MCF 10A (cell line): ENCODE measurements around the gene IL1F10. TPM values are rescaled to one million over a fixed set of nuclear protein-coding genes. Genes with fewer than 3 reads are reported as not detected.

ENCODE experiments used
- BruUV-seq: library from RNA; stranded (reverse); fragments of 400-500 nt; replicated peaks from 2 replicates; lab custom pipeline; 2021; lab: Mats Ljungman, UMichigan
- CTCF ChIA-PET: fragments of 300-600 bp; sonication (Branson Sonifier 250); formaldehyde crosslinking; extraction: SDS; loops from one replicate; lab custom pipeline; 2021; ENCODE audit warnings: antibody characterized with exemption, inconsistent platforms; lab: Yijun Ruan, JAX
- POLR2A ChIA-PET: fragments of 300-600, 350-650 bp; sonication (Branson Sonifier 250); formaldehyde crosslinking; extraction: SDS; loops from one replicate; lab custom pipeline; 2020; ENCODE audit warnings: antibody characterized with exemption, inconsistent platforms; lab: Yijun Ruan, JAX
- DNase-seq: peaks from one replicate; pipeline ENCODE4 v3.0.0-alpha.2; 2018; ENCODE audit not compliant: unreplicated experiment
- H3K27ac Mint-ChIP-seq: one replicate; pipeline ENCODE4 v1.8.0; 2022; ENCODE audit warnings: mild to moderate bottlenecking, low read depth, mixed read lengths; ENCODE audit not compliant: unreplicated experiment
- H3K27me3 Mint-ChIP-seq: one replicate; pipeline ENCODE4 v1.8.0; 2022; ENCODE audit warnings: mixed read lengths; ENCODE audit not compliant: insufficient read depth, unreplicated experiment
- H3K36me3 Mint-ChIP-seq: one replicate; pipeline ENCODE4 v1.8.0; 2022; ENCODE audit warnings: mild to moderate bottlenecking, moderate library complexity, mixed read lengths; ENCODE audit not compliant: insufficient read depth, unreplicated experiment
- H3K4me1 Mint-ChIP-seq: one replicate; pipeline ENCODE4 v1.8.0; 2022; ENCODE audit warnings: mixed read lengths; ENCODE audit not compliant: insufficient read depth, unreplicated experiment
- H3K4me3 Mint-ChIP-seq: one replicate; pipeline ENCODE4 v1.8.0; 2022; ENCODE audit warnings: mild to moderate bottlenecking, moderate library complexity, mixed read lengths; ENCODE audit not compliant: unreplicated experiment
- H3K9me3 Mint-ChIP-seq: one replicate; pipeline ENCODE4 v1.8.0; 2022; ENCODE audit warnings: mixed read lengths; ENCODE audit not compliant: unreplicated experiment
- intact Hi-C: fragments of 100-400 bp; cut with micrococcal nuclease; formaldehyde crosslinking; loops from 2 replicates; pipeline ENCODE4 v1.14.1; 2022
- total RNA-seq: library from RNA; stranded (reverse); gene quantifications from 2 replicates; pipeline ENCODE4 v1.2.3, GENCODE V29; 2022
- TF ChIP-seq, protein P1 (sequence below): fragments of 200-600 bp; IDR thresholded peaks from one replicate; pipeline ENCODE4 v1.8.0; 2022; ENCODE audit warnings: antibody characterized with exemption, mild to moderate bottlenecking; ENCODE audit not compliant: unreplicated experiment

Gene IL1F10
- total RNA-seq, 1 experiment from 2014 or later = not detected

GRCh38 chr2:113034016-113034415 lies 33.8 kb upstream of the IL1F10 start:
- TF ChIP-seq, protein P1, sequence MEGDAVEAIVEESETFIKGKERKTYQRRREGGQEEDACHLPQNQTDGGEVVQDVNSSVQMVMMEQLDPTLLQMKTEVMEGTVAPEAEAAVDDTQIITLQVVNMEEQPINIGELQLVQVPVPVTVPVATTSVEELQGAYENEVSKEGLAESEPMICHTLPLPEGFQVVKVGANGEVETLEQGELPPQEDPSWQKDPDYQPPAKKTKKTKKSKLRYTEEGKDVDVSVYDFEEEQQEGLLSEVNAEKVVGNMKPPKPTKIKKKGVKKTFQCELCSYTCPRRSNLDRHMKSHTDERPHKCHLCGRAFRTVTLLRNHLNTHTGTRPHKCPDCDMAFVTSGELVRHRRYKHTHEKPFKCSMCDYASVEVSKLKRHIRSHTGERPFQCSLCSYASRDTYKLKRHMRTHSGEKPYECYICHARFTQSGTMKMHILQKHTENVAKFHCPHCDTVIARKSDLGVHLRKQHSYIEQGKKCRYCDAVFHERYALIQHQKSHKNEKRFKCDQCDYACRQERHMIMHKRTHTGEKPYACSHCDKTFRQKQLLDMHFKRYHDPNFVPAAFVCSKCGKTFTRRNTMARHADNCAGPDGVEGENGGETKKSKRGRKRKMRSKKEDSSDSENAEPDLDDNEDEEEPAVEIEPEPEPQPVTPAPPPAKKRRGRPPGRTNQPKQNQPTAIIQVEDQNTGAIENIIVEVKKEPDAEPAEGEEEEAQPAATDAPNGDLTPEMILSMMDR = no peak
- CTCF ChIA-PET = no interaction called here
- no peaks in the 10 kb centered on the region for H3K36me3 Mint-ChIP-seq
- POLR2A ChIA-PET = no interaction called here
- peaks cover 71% of the 10 kb centered on the region for H3K27me3 Mint-ChIP-seq
- no peak for DNase-seq
- no TSS peak for BruUV-seq
- intact Hi-C loops = no loop called here
- no peak overlapping the region for H3K27ac Mint-ChIP-seq
- H3K4me3 Mint-ChIP-seq = no peak overlapping the region
- H3K9me3 Mint-ChIP-seq = no peaks in the 10 kb centered on the region
- no peaks in the 10 kb centered on the region for H3K4me1 Mint-ChIP-seq

GRCh38 chr2:113036763-113037162 lies 31.0 kb upstream of the IL1F10 start:
- Mint-ChIP-seq H3K27me3 (peaks cover 44% of the 10 kb centered on the region), H3K9me3 (no peaks in the 10 kb centered on the region), H3K4me3 (no peak overlapping the region), H3K36me3 (no peaks in the 10 kb centered on the region), H3K4me1 (no peaks in the 10 kb centered on the region), H3K27ac (no peak overlapping the region)
- ChIA-PET POLR2A (no interaction called here), CTCF (no interaction called here)
- DNase-seq = no peak
- TF ChIP-seq, protein P1 = no peak
- intact Hi-C loops = no loop called here
- BruUV-seq = no TSS peak

DNA sequence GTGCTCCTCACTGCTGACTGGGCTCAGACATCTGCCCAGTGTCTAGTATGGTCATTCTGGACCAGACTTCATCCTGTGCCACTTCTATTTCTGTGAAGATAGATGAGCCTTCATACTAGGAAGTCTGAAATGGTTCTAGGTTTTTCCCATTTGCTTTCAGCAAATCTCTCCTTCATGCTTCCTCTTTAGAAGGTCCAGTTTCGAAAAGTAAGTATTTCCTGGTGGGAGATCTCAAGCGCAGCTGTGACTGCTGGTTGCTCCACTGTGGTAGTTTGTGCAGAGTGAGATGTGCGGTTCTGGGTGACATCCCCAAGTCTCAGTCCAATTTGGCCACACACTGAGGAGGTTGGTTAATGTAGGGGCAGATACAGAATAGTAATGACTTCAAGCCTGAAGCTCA lies 29.5 kb upstream of the IL1F10 start:
- H3K4me3 Mint-ChIP-seq = no peak overlapping the region
- DNase-seq = no peak
- no peaks in the 10 kb centered on the region for H3K36me3 Mint-ChIP-seq
- peaks cover 28% of the 10 kb centered on the region for H3K27me3 Mint-ChIP-seq
- H3K27ac Mint-ChIP-seq = no peak overlapping the region
- no TSS peak for BruUV-seq
- TF ChIP-seq, protein P1 = no peak
- H3K9me3 Mint-ChIP-seq = no peaks in the 10 kb centered on the region
- CTCF ChIA-PET = no interaction called here
- intact Hi-C loops = no loop called here
- no peaks in the 10 kb centered on the region for H3K4me1 Mint-ChIP-seq
- POLR2A ChIA-PET = no interaction called here

DNA sequence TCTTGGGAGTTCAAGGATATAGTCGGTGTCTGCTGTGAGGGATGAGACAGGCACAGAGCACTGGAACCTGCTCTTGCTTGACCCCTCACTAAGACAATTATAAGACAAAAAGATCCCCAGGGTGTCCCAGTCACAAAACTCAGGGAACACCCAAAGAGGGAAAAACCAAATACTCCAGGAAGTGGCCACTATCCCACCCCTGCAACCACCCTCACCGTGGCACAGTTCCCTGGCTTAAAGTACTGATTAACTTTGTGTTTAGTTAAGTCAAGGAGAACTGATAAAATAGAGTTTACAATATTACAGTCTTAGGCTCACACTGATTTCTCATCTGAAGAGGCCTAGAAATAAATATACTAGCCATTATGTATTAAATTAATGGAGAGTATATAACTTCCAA lies 28.6 kb upstream of the IL1F10 start:
- no peaks in the 10 kb centered on the region for H3K9me3 Mint-ChIP-seq
- BruUV-seq = no TSS peak

More for the DNA sequence above, 28.6 kb upstream of the IL1F10 start:
- H3K4me1 Mint-ChIP-seq = no peaks in the 10 kb centered on the region
- ChIA-PET CTCF (no interaction called here), POLR2A (no interaction called here)
- H3K27me3 Mint-ChIP-seq = peaks cover 20% of the 10 kb centered on the region
- H3K4me3 Mint-ChIP-seq = no peak overlapping the region
- no peaks in the 10 kb centered on the region for H3K36me3 Mint-ChIP-seq
- no peak for DNase-seq
- intact Hi-C loops = no loop called here
- no peak overlapping the region for H3K27ac Mint-ChIP-seq
- TF ChIP-seq, protein P1 = no peak
